Stimulated activated CD8-positive, alpha-beta memory T cell treated with anti-CD3 and anti-CD28 coated beads, Interleukin-7, amount 100 ng/mL, for 4 hours (primary cell): ENCODE results near the gene PTPRN2.

ENCODE experiments used
- DNase-seq, 2 donors: peaks; one replicate each; pipeline ENCODE4 v3.0.0-alpha.2; 2020; ENCODE audit warnings: low read depth in 2 of 2

The PTPRN2 gene

GRCh38 chr7:157650801-157651200, 936.8 kb downstream of the PTPRN2 start:
- DNase-seq = no peak

GRCh38 chr7:157650131-157650631, 937.4 kb downstream of the PTPRN2 start:
- DNase-seq = no peak

GRCh38 chr7:157646551-157646950, 941.1 kb downstream of the PTPRN2 start:
- no peak for DNase-seq

GRCh38 chr7:157645539-157645938, 942.1 kb downstream of the PTPRN2 start:
- DNase-seq = no peak

- DNase-seq = no peak
These were observed 942.7 kb downstream of the PTPRN2 start for GRCh38 chr7:157644946-157645345.

- no peak for DNase-seq
These were observed 944.1 kb downstream of the PTPRN2 start for GRCh38 chr7:157643525-157643970.

- no peak for DNase-seq
These were observed 945.8 kb downstream of the PTPRN2 start for GRCh38 chr7:157641866-157642265.

GRCh38 chr7:157640144-157640543, 947.5 kb downstream of the PTPRN2 start:
- no peak for DNase-seq

GRCh38 chr7:157638563-157638962, 949.1 kb downstream of the PTPRN2 start:
- DNase-seq = no peak

- DNase-seq = no peak
These were observed 950.2 kb downstream of the PTPRN2 start for GRCh38 chr7:157637216-157637949.

GRCh38 chr7:157635669-157636068, 952.0 kb downstream of the PTPRN2 start:
- no peak for DNase-seq

- DNase-seq = no peak
These were observed 952.5 kb downstream of the PTPRN2 start for GRCh38 chr7:157635148-157635500.

- no peak for DNase-seq
These were observed 953.0 kb downstream of the PTPRN2 start for GRCh38 chr7:157634401-157635147.

- DNase-seq = no peak
These were observed 954.0 kb downstream of the PTPRN2 start for GRCh38 chr7:157633465-157634185.

- no peak for DNase-seq
These were observed 957.2 kb downstream of the PTPRN2 start for GRCh38 chr7:157630301-157630853.

- DNase-seq = no peak
These were observed 959.2 kb downstream of the PTPRN2 start for GRCh38 chr7:157628456-157628855.

- no peak for DNase-seq
These were observed 960.0 kb downstream of the PTPRN2 start for GRCh38 chr7:157627646-157628045.

GRCh38 chr7:157627033-157627432, 960.6 kb downstream of the PTPRN2 start:
- no peak for DNase-seq

GRCh38 chr7:157625973-157626742, 961.5 kb downstream of the PTPRN2 start:
- DNase-seq = no peak

GRCh38 chr7:157623556-157623955, 964.1 kb downstream of the PTPRN2 start:
- DNase-seq = no peak
